Stomach (tissue), 9 donors: ENCODE results near the gene LRFN5. TPM values are rescaled to one million over a fixed set of nuclear protein-coding genes. Genes with fewer than 3 reads are reported as not detected.

Experiments
- DNase-seq, 2 donors: peaks; one replicate each; pipeline versions ENCODE4 v3.0.0 to v3.0.0-alpha.2; 2013 to 2019
- H3K27ac ChIP-seq, 5 donors: fragments of 200-600 bp in 4 of 5; sonication (generic) in 4 of 5; one replicate each; pipeline ENCODE4 v1.5.1; 2013 to 2019; ENCODE audit warnings: mild to moderate bottlenecking in 1 of 5, moderate library complexity in 1 of 5
- H3K27me3 ChIP-seq, 3 donors: fragments of 200-600 bp; sonication (generic); one replicate each; pipeline ENCODE4 v1.5.1; 2017 to 2019; ENCODE audit warnings: mixed run types in 1 of 3
- H3K36me3 ChIP-seq, 4 donors: fragments of 200-600 bp; sonication (generic); 1 replicate in 3 of 4; 2 replicates in 1 of 4; pipeline ENCODE4 v1.5.1; 2016 to 2019
- H3K4me1 ChIP-seq, 4 donors: fragments of 200-600 bp; sonication (generic); one replicate each; pipeline ENCODE4 v1.5.1; 2016 to 2019
- H3K4me3 ChIP-seq, 4 donors: fragments of 200-600 bp; sonication (generic) in 3 of 4; one replicate each; pipeline ENCODE4 v1.5.1; 2016 to 2019; ENCODE audit warnings: mild to moderate bottlenecking in 1 of 4
- H3K9me3 ChIP-seq, 4 donors: fragments of 200-600 bp; sonication (generic); one replicate each; pipeline ENCODE4 v1.5.1; 2016 to 2019
- CTCF ChIP-seq, 7 experiments: fragments of 450-650 bp in 4 of 7; fragments of 200-600 bp in 3 of 7; sonication (generic) in 3 of 7; IDR thresholded peaks; one replicate each; pipeline ENCODE4 v1.5.1; 2016 to 2019; ENCODE audit warnings: antibody characterized with exemption in 7 of 7, control low read depth in 2 of 7, mild to moderate bottlenecking in 1 of 7
- EP300 ChIP-seq: sonication (generic); formaldehyde crosslinking; IDR thresholded peaks from one replicate; pipeline ENCODE4 v1.6.1; 2017; ENCODE audit warnings: antibody characterized with exemption
- POLR2A ChIP-seq, 4 donors: fragments of 450-650 bp; IDR thresholded peaks; one replicate each; pipeline ENCODE4 v1.6.1; 2016; ENCODE audit warnings: antibody characterized with exemption in 4 of 4, control low read depth in 2 of 4, mild to moderate bottlenecking in 1 of 4, moderate library complexity in 1 of 4
- POLR2AphosphoS5 ChIP-seq, 3 donors: sonication (generic); formaldehyde crosslinking; IDR thresholded peaks; one replicate each; pipeline ENCODE4 v1.6.1; 2016; ENCODE audit warnings: antibody characterized with exemption in 3 of 3
- WGBS, 5 donors: extraction: QIAGEN DNeasy Blood & Tissue Kit in 3 of 5; methylation state at CpG; one replicate each; pipeline versions ENCODE4 v1.1.5 to v1.1.7; 2013 to 2018; 5-methylcytosine and 5-hydroxymethylcytosine counted together
- intact Hi-C: fragments of 100-400 bp; cut with DNase I; formaldehyde crosslinking; loops from one replicate; pipeline ENCODE4 v1.15.1; 2023; ENCODE audit warnings: low total_unique reads
- polyA plus RNA-seq, 3 donors: library from polyadenylated mRNA; stranded (reverse); fragments of 200-250 nt; gene quantifications; one replicate each; pipeline ENCODE4 v1.2.3, GENCODE V29; 2013
- total RNA-seq, 5 donors: library from RNA; depleted of rRNA; stranded (reverse); fragments of >200 nt; gene quantifications; one replicate each; pipeline versions ENCODE4 v1.1.0 to v1.2.3, GENCODE V29; 2014 to 2016
- donor health status: healthy with polysubstance abuse.
- donor health status: Bipolar disorder and iron deficiency.
- donor health status: healthy.

Gene LRFN5
- total and polyA plus RNA-seq, 8 donors = 0.19 to 9.4 (median 0.58) TPM; not detected in 3

DNA sequence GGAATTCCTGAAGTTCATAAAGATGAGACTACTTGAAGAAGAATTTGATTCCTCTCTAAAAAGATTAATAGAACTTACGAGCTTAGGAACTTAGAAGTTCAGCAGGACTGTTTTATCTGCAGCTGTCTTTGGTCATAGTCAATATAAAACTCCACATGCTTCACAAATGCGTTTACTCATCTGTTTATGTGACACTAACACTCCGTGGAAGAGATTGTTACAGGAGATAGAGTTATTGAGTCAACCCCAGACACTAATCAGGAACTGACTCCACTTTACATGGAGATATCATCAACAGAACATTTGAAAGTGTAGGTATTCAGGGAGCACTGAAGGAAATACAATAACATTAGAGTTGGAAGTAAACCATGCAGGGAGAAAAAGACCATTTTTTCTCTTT is 92.8 kb downstream of the LRFN5 start:
- no peak for TF ChIP-seq EP300
- TF ChIP-seq CTCF (IDR thresholded peaks at IDR 0.05) = no peak
- no peak for TF ChIP-seq POLR2A (IDR thresholded peaks at IDR 0.05)
- TF ChIP-seq POLR2AphosphoS5 (IDR thresholded peaks at IDR 0.05) = no peak
- no peak for DNase-seq
- intact Hi-C loops = no loop called here

GRCh38 chr14:41718477-41719166 is 111.9 kb downstream of the LRFN5 start:
- intact Hi-C loops = no loop called here
- H3K4me1 ChIP-seq = no peaks in the 10 kb centered on the region
- TF ChIP-seq POLR2AphosphoS5 (IDR thresholded peaks at IDR 0.05) (no peak), EP300 (no peak), CTCF (IDR thresholded peaks at IDR 0.05) (no peak), POLR2A (IDR thresholded peaks at IDR 0.05) (no peak)
- peaks cover 0 to 9% (median 0%) of the 10 kb centered on the region in 4 donors for H3K9me3 ChIP-seq
- H3K36me3 ChIP-seq = no peaks in the 10 kb centered on the region
- 32 to 40% (median 39%) methylated on average over 5 of the region's 5 CpGs for WGBS, 5 donors
- DNase-seq = peak in 1 of 2 donors; percentile 4
- H3K27ac ChIP-seq = no peak overlapping the region
- H3K27me3 ChIP-seq = no peaks in the 10 kb centered on the region
- H3K4me3 ChIP-seq = no peak overlapping the region

More for the DNA sequence above, 92.8 kb downstream of the LRFN5 start:
- Histone ChIP-seq H3K27me3 (no peaks in the 10 kb centered on the region), H3K27ac (no peak overlapping the region), H3K36me3 (no peaks in the 10 kb centered on the region), H3K4me3 (no peak overlapping the region), H3K4me1 (no peaks in the 10 kb centered on the region), H3K9me3 (no peaks in the 10 kb centered on the region)
- 33 to 47% (median 38%) methylated on average over 3 of the region's 3 CpGs for WGBS, 5 donors

DNA sequence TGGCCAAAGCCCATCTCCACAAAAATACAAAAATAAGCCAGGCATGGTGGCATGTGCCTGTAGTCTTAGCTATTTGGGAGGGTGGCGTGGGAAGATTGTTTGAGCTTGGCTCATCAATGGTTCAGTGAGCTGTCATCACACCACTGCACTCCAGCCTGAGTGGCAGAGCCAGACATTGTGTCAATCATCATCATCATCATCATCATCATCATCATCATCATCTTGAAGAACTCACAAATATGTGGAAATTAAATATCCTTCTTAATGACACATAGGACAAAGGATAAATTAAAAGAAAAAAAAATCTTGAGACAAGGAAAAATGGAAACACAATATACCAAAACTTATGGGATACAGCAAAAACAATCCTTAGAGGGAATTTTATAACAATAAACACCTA is 132.5 kb downstream of the LRFN5 start:
- no peak for DNase-seq
- intact Hi-C loops = no loop called here
- WGBS, 5 donors = 76 to 98% (median 83%) methylated on average over 1 of the region's 1 CpG

DNA sequence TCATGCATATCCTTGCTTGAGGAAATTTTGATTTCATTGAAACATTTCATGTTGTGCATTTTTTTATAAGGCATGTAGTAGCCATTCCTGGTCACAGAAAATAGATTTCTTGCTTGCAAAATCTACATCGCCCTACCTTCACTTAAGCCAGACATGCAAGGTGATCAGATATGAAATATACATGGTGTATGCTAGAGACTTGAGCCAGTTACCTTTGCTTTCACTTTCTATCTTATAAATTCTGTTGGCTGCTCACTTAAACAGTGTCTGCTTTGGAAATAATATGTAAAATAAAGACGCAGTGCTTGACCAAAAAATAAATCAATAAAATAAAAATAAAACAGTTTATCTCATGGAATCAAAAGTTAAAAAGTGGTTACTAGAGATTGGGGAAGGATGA is 136.5 kb downstream of the LRFN5 start:
- DNase-seq = no peak
- no peaks in the 10 kb centered on the region for H3K27me3 ChIP-seq
- 83 to 91% (median 87%) methylated on average over 2 of the region's 2 CpGs for WGBS, 5 donors
- no peak overlapping the region for H3K27ac ChIP-seq
- H3K9me3 ChIP-seq = peaks cover 0 to 4% (median 0%) of the 10 kb centered on the region in 4 donors
- no peak overlapping the region for H3K4me3 ChIP-seq
- no peaks in the 10 kb centered on the region for H3K4me1 ChIP-seq
- TF ChIP-seq EP300 (no peak), CTCF (IDR thresholded peaks at IDR 0.05) (no peak), POLR2A (IDR thresholded peaks at IDR 0.05) (no peak), POLR2AphosphoS5 (IDR thresholded peaks at IDR 0.05) (no peak)
- intact Hi-C loops = no loop called here
- H3K36me3 ChIP-seq = no peaks in the 10 kb centered on the region

More for the DNA sequence above, 132.5 kb downstream of the LRFN5 start:
- Histone ChIP-seq H3K4me3 (no peak overlapping the region), H3K27ac (no peak overlapping the region), H3K36me3 (no peaks in the 10 kb centered on the region), H3K27me3 (no peaks in the 10 kb centered on the region), H3K4me1 (no peaks in the 10 kb centered on the region), H3K9me3 (peaks cover 0 to 13% (median 4%) of the 10 kb centered on the region in 4 donors)
- TF ChIP-seq POLR2A (IDR thresholded peaks at IDR 0.05) = no peak
- TF ChIP-seq POLR2AphosphoS5 (IDR thresholded peaks at IDR 0.05) = no peak
- TF ChIP-seq CTCF (IDR thresholded peaks at IDR 0.05) = no peak
- no peak for TF ChIP-seq EP300
